Esophagus (tissue), 2 donors: ENCODE data around the gene PTPN21. TPM values are rescaled to one million over a fixed set of nuclear protein-coding genes. Genes with fewer than 3 reads are reported as not detected.

ENCODE experiments used
- H3K27ac ChIP-seq, 2 donors: one replicate each; pipeline ENCODE4 v1.5.1; 2013; ENCODE audit warnings: low read depth in 2 of 2, mild to moderate bottlenecking in 2 of 2, inconsistent platforms in 1 of 2, low read length in 1 of 2, moderate library complexity in 1 of 2
- H3K27me3 ChIP-seq, 2 donors: one replicate each; pipeline ENCODE4 v1.6.1; 2013; ENCODE audit warnings: low read length in 2 of 2, control low read depth in 1 of 2, mild to moderate bottlenecking in 1 of 2; ENCODE audit not compliant: insufficient read depth in 2 of 2, control insufficient read depth in 1 of 2
- H3K36me3 ChIP-seq, 2 donors: one replicate each; pipeline ENCODE4 v1.6.1; 2013; ENCODE audit warnings: low read length in 1 of 2; ENCODE audit not compliant: control insufficient read depth in 2 of 2, insufficient read depth in 2 of 2
- H3K4me1 ChIP-seq, 2 donors: one replicate each; pipeline ENCODE4 v1.6.1; 2013; ENCODE audit warnings: low read length in 1 of 2; ENCODE audit not compliant: control insufficient read depth in 2 of 2, insufficient read depth in 2 of 2
- H3K4me3 ChIP-seq, 2 donors: one replicate each; pipeline ENCODE4 v1.5.1; 2013; ENCODE audit warnings: low read length in 2 of 2, mild to moderate bottlenecking in 2 of 2, low read depth in 1 of 2, moderate library complexity in 1 of 2
- H3K9me3 ChIP-seq, 2 donors: one replicate each; pipeline ENCODE4 v1.6.1; 2013; ENCODE audit warnings: mild to moderate bottlenecking in 2 of 2, low read depth in 1 of 2, low read length in 1 of 2, moderate library complexity in 1 of 2; ENCODE audit not compliant: control insufficient read depth in 2 of 2, insufficient read depth in 1 of 2
- WGBS, 2 donors: extraction: QIAGEN DNeasy Blood & Tissue Kit; methylation state at CpG; one replicate each; pipeline ENCODE4 v1.1.7; 2013; 5-methylcytosine and 5-hydroxymethylcytosine counted together
- polyA plus RNA-seq, 2 donors: library from polyadenylated mRNA; stranded (reverse); fragments of 200-250 nt; gene quantifications; one replicate each; pipeline ENCODE4 v1.2.3, GENCODE V29; 2013
- donor health status: healthy with polysubstance abuse.
- donor health status: Bipolar disorder and iron deficiency.

The PTPN21 gene
- polyA plus RNA-seq, 2 donors = 4.4 to 4.7 TPM

GRCh38 chr14:88463318-88463717 lies 91.5 kb downstream of the PTPN21 start:
- 83 to 84% methylated on average over 4 of the region's 4 CpGs for WGBS, 2 donors
- H3K9me3 ChIP-seq = peaks cover 0 to 2% of the 10 kb centered on the region in 2 donors
- no peaks in the 10 kb centered on the region for H3K27me3 ChIP-seq
- H3K36me3 ChIP-seq = peaks cover 5 to 6% of the 10 kb centered on the region in 2 donors
- no peak overlapping the region for H3K4me3 ChIP-seq
- no peak overlapping the region for H3K27ac ChIP-seq
- H3K4me1 ChIP-seq = no peaks in the 10 kb centered on the region

DNA sequence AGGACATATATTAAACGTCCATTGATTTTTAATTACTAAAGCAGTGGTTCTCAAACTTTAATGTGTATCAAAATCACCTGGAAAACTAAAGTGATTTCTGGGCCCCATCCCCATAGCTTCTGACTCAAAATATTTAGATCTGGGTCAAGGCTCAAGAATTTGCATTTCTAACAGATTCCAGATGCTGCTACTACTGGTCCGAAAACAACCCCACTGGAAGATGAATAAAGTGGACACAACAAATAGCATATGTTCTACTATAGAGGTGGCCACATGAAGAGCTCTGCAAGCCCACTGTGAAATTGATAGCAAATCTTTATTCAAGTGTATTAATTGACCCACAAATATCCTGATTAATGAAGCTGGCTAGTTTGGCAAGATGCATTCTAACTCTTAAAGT lies 99.9 kb downstream of the PTPN21 start:
- 84 to 85% methylated on average over 2 of the region's 2 CpGs for WGBS, 2 donors
- no peak overlapping the region for H3K27ac ChIP-seq
- H3K4me1 ChIP-seq = no peaks in the 10 kb centered on the region
- no peaks in the 10 kb centered on the region for H3K27me3 ChIP-seq
- H3K4me3 ChIP-seq = no peak overlapping the region
- H3K9me3 ChIP-seq = no peaks in the 10 kb centered on the region
- no peaks in the 10 kb centered on the region for H3K36me3 ChIP-seq

- no peak overlapping the region for H3K4me3 ChIP-seq
- H3K4me1 ChIP-seq = no peaks in the 10 kb centered on the region
- no peaks in the 10 kb centered on the region for H3K9me3 ChIP-seq
- no peaks in the 10 kb centered on the region for H3K36me3 ChIP-seq
- WGBS, 2 donors = 88 to 95% methylated on average over 4 of the region's 4 CpGs
- no peak overlapping the region for H3K27ac ChIP-seq
- H3K27me3 ChIP-seq = no peaks in the 10 kb centered on the region
Observed at GRCh38 chr14:88452231-88452630, 102.6 kb downstream of the PTPN21 start.

GRCh38 chr14:88439088-88439487 lies 115.7 kb downstream of the PTPN21 start:
- WGBS, 2 donors = 90 to 92% methylated on average over 2 of the region's 2 CpGs
- no peaks in the 10 kb centered on the region for H3K9me3 ChIP-seq

GRCh38 chr14:88437658-88438057 lies 117.1 kb downstream of the PTPN21 start:
- Histone ChIP-seq H3K4me1 (no peaks in the 10 kb centered on the region), H3K4me3 (no peak overlapping the region), H3K27ac (no peak overlapping the region), H3K36me3 (peaks cover 0 to 5% of the 10 kb centered on the region in 2 donors), H3K9me3 (no peaks in the 10 kb centered on the region), H3K27me3 (no peaks in the 10 kb centered on the region)
- WGBS, 2 donors = 92 to 94% methylated on average over 5 of the region's 5 CpGs

More at GRCh38 chr14:88439088-88439487, 115.7 kb downstream of the PTPN21 start:
- Histone ChIP-seq H3K36me3 (peaks cover 0 to 5% of the 10 kb centered on the region in 2 donors), H3K4me1 (no peaks in the 10 kb centered on the region), H3K4me3 (no peak overlapping the region), H3K27ac (no peak overlapping the region), H3K27me3 (no peaks in the 10 kb centered on the region)

DNA sequence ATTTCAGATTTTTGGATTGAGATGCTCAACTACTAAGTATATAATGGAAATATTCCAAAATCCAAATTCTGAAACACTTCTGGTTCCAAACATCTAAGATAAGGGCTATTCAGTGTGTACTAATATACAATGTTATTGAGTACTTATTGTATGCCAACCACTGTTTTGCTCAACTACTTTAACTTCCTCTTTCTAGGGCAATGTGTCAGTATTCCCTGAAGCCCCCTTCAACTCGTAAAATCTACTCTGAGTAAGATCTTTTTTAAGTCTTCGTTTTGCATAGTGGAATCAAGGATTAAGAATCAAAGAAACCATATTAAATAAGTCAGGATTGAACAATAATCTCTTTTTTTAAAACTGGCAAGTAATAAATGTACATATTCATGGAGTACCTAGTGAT lies 123.8 kb downstream of the PTPN21 start:
- Histone ChIP-seq H3K27me3 (no peaks in the 10 kb centered on the region), H3K4me3 (no peak overlapping the region), H3K9me3 (no peaks in the 10 kb centered on the region), H3K4me1 (no peaks in the 10 kb centered on the region), H3K36me3 (no peaks in the 10 kb centered on the region), H3K27ac (no peak overlapping the region)
- 84 to 87% methylated on average over 2 of the region's 2 CpGs for WGBS, 2 donors

DNA sequence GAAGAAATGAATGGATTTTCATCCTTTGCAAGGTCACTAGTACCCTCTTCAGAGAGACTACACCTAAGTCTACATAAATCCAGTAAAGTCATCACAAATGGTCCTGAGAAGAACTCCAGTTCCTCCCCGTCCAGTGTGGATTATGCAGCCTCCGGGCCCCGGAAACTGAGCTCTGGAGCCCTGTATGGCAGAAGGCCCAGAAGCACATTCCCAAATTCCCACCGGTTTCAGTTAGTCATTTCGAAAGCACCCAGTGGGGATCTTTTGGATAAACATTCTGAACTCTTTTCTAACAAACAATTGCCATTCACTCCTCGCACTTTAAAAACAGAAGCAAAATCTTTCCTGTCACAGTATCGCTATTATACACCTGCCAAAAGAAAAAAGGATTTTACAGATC lies 128.5 kb downstream of the PTPN21 start:
- no peaks in the 10 kb centered on the region for H3K9me3 ChIP-seq
- 75 to 77% methylated on average over 7 of the region's 7 CpGs for WGBS, 2 donors
- no peaks in the 10 kb centered on the region for H3K4me1 ChIP-seq
- no peak overlapping the region for H3K27ac ChIP-seq
- H3K27me3 ChIP-seq = no peaks in the 10 kb centered on the region
- no peaks in the 10 kb centered on the region for H3K36me3 ChIP-seq
- no peak overlapping the region for H3K4me3 ChIP-seq

DNA sequence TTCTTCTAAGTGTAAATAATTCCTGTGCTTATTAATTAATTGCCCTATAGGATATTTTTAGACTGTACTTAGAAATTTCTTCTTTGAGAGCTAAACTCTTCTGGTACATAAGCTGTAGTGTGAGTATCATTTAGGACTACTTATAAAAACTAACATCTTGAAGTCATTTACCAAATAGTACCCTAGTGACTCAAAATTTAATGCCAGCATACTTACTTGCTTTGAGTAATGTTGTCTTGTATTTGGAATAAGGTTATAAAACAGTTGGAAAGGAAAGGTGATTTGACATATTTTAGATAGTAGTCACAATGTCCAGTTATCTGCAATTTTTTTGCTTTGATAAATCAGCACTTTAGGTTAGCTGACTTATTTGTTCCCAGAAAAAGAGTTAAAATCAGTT lies 130.2 kb downstream of the PTPN21 start:
- no peaks in the 10 kb centered on the region for H3K27me3 ChIP-seq
- no peaks in the 10 kb centered on the region for H3K9me3 ChIP-seq
- H3K27ac ChIP-seq = no peak overlapping the region
- H3K4me1 ChIP-seq = no peaks in the 10 kb centered on the region
- H3K4me3 ChIP-seq = no peak overlapping the region
- no peaks in the 10 kb centered on the region for H3K36me3 ChIP-seq

DNA sequence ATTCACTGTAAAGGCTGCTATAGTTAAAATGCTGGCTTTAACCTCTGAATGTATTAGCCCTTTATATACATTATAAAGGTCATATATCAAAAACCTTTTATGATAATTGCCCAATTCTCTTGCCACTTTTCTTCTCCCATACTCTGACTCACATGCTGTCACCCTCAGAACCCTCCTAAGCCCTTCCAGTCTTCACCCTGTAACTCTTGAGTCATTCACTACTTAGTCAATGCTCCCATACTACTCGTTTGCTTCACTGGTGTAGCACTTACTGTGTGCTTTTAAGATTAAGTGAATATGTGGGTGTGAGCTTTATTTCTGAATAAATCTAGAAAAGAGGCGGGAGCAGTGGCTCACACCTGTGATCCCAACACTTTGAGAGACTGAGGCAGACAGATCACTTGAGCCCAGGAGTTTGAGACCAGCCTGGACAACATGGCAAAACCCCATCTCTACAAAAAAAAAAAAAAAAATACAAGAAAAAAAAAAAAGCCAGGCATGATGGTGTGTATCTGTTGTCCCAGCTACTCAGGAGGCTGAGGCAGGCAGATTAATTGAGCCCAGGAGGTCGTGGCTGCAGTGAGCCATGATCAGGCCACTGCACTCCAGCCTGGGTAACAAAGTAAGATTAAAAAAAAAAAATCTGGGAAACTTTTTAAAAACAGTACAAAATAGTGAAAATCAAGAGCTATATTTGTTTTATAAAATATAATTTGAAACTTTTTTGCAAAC lies 131.7 kb downstream of the PTPN21 start:
- 63 to 80% methylated on average over 3 of the region's 3 CpGs for WGBS, 2 donors
- H3K36me3 ChIP-seq = no peaks in the 10 kb centered on the region

GRCh38 chr14:88422047-88422446 lies 132.8 kb downstream of the PTPN21 start:
- Histone ChIP-seq H3K27ac (no peak overlapping the region), H3K9me3 (peaks cover 0 to 2% of the 10 kb centered on the region in 2 donors), H3K36me3 (no peaks in the 10 kb centered on the region), H3K27me3 (no peaks in the 10 kb centered on the region), H3K4me3 (no peak overlapping the region), H3K4me1 (no peaks in the 10 kb centered on the region)

More for the DNA sequence above, 131.7 kb downstream of the PTPN21 start:
- H3K9me3 ChIP-seq = no peaks in the 10 kb centered on the region
- no peak overlapping the region for H3K4me3 ChIP-seq
- no peaks in the 10 kb centered on the region for H3K4me1 ChIP-seq
- H3K27me3 ChIP-seq = no peaks in the 10 kb centered on the region
- H3K27ac ChIP-seq = no peak overlapping the region
